K562 (cell line): ENCODE results near the gene SETMAR. TPM values are rescaled to one million over a fixed set of nuclear protein-coding genes. Genes with fewer than 3 reads are reported as not detected.

Source experiments
- E2F5 ChIP-seq: sonication (generic); formaldehyde crosslinking; IDR thresholded peaks from 2 replicates; pipeline ENCODE4 v1.8.0; 2022; ENCODE audit warnings: mild to moderate bottlenecking, missing genetic modification reagents
- ESRRA ChIP-seq: fragments of 450-650 bp; IDR thresholded peaks from 2 replicates; pipeline ENCODE4 v1.6.1; 2014; ENCODE audit warnings: low read depth, mild to moderate bottlenecking, moderate library complexity, borderline replicate concordance
- FIP1L1 ChIP-seq: fragments of 200-400 bp; formaldehyde crosslinking; IDR thresholded peaks from 2 replicates; pipeline ENCODE4 v1.6.1; 2018; ENCODE audit warnings: mild to moderate bottlenecking, low read depth, low read length; ENCODE audit not compliant: poor library complexity, severe bottlenecking
- FOXA3 ChIP-seq, 2 experiments: fragments of 450-650 bp in 1 of 2; sonication (generic) in 1 of 2; formaldehyde crosslinking; IDR thresholded peaks in 1 of 2; conservative IDR thresholded peaks in 1 of 2; 2 replicates each; pipeline versions ENCODE4 v1.4.0 to v1.8.0; 2020 to 2022; ENCODE audit warnings: mild to moderate bottlenecking in 2 of 2, missing genetic modification reagents in 1 of 2
- HDAC8 ChIP-seq: fragments of 450-650 bp; IDR thresholded peaks from 2 replicates; pipeline ENCODE4 v1.6.1; 2016; ENCODE audit warnings: mild to moderate bottlenecking, missing genetic modification characterization, moderate library complexity, missing compliant biosample characterization
- MEIS2 ChIP-seq: fragments of 450-650 bp; IDR thresholded peaks from 2 replicates; pipeline ENCODE4 v1.6.1; 2014; ENCODE audit warnings: mild to moderate bottlenecking; ENCODE audit not compliant: partially characterized antibody
- MTF1 ChIP-seq: fragments of 250-450 bp; sonication (Bioruptor Pico); IDR thresholded peaks from 2 replicates; pipeline ENCODE4 v1.9.0; 2021; ENCODE audit warnings: moderate library complexity, mild to moderate bottlenecking, inconsistent platforms, borderline replicate concordance
- NFATC3 ChIP-seq: fragments of 450-650 bp; IDR thresholded peaks from 2 replicates; pipeline ENCODE4 v1.6.1; 2017; ENCODE audit warnings: mild to moderate bottlenecking
- NR0B1 ChIP-seq: fragments of 450-650 bp; IDR thresholded peaks from one replicate; pipeline ENCODE4 v1.6.1; 2018; ENCODE audit warnings: mild to moderate bottlenecking, moderate library complexity; ENCODE audit not compliant: partially characterized antibody
- NRF1 ChIP-seq, 2 experiments: fragments of 450-650 bp; IDR thresholded peaks in 1 of 2; conservative IDR thresholded peaks in 1 of 2; 2 replicates each; pipeline ENCODE4 v1.6.1; 2014; ENCODE audit warnings: mild to moderate bottlenecking in 2 of 2
- PBX2 ChIP-seq, 2 experiments: IDR thresholded peaks in 1 of 2; conservative IDR thresholded peaks in 1 of 2; 2 replicates each; pipeline ENCODE4 v1.6.1; 2016; ENCODE audit warnings: low read depth in 2 of 2, mild to moderate bottlenecking in 1 of 2, missing compliant biosample characterization in 1 of 2, missing genetic modification characterization in 1 of 2, moderate library complexity in 1 of 2
- PHB2 ChIP-seq: fragments of 450-650 bp; IDR thresholded peaks from 2 replicates; pipeline ENCODE4 v1.6.1; 2017; ENCODE audit warnings: low read depth
- PKNOX1 ChIP-seq: fragments of 450-650 bp; IDR thresholded peaks from 2 replicates; pipeline ENCODE4 v1.6.1; 2016
- PTRF ChIP-seq: fragments of 450-650 bp; IDR thresholded peaks from 2 replicates; pipeline ENCODE4 v1.6.1; 2016; ENCODE audit warnings: mild to moderate bottlenecking, missing genetic modification characterization, missing compliant biosample characterization
- SMARCE1 ChIP-seq: fragments of 450-650 bp; IDR thresholded peaks from 2 replicates; pipeline ENCODE4 v1.7.1; 2016; ENCODE audit warnings: mild to moderate bottlenecking
- SP2 ChIP-seq: IDR thresholded peaks from 2 replicates; pipeline ENCODE4 v1.6.1; 2011; ENCODE audit warnings: mild to moderate bottlenecking, low read depth, low read length, moderate library complexity; ENCODE audit not compliant: poor library complexity, severe bottlenecking; ENCODE audit errors: extremely low read depth
- SREBF2 ChIP-seq: sonication (generic); formaldehyde crosslinking; IDR thresholded peaks from 2 replicates; pipeline ENCODE4 v1.4.0; 2020; ENCODE audit warnings: mild to moderate bottlenecking, missing genetic modification reagents
- TAF7 ChIP-seq: fragments of 450-650 bp; IDR thresholded peaks from 2 replicates; pipeline ENCODE4 v1.6.1; 2016; ENCODE audit warnings: missing genetic modification characterization, missing compliant biosample characterization
- ZBTB49 ChIP-seq: sonication (generic); formaldehyde crosslinking; IDR thresholded peaks from 2 replicates; pipeline ENCODE4 v1.8.0; 2022; ENCODE audit warnings: missing genetic modification reagents, mild to moderate bottlenecking, borderline replicate concordance
- ZNF75A ChIP-seq: fragments of 450-650 bp; formaldehyde crosslinking; IDR thresholded peaks from 2 replicates; pipeline ENCODE4 v1.4.0; 2020; ENCODE audit warnings: mild to moderate bottlenecking
- polyA plus RNA-seq, 8 experiments: library from polyadenylated mRNA; depleted of rRNA in 4 of 8; stranded (reverse) in 5 of 8; unstranded in 3 of 8; fragments of >200 nt; fragmentation: Nextera tagmentation in 2 of 8; fragmentation: Illumina TruSeq in 1 of 8; extraction: Ambion mirVana in 2 of 8; extraction: Trizol in 1 of 8; gene quantifications; 2 replicates each; pipeline versions ENCODE4 v1.2.1 to v1.2.3, GENCODE V29; 2011 to 2014; ENCODE audit warnings: inconsistent platforms in 1 of 8, missing spikeins in 1 of 8
- total RNA-seq, 7 experiments: library from RNA; depleted of rRNA in 6 of 7; stranded (reverse); fragments of >200 nt in 6 of 7; fragmentation: Illumina TruSeq in 2 of 7; extraction: Trizol in 2 of 7; gene quantifications; 2 replicates each; pipeline versions ENCODE4 v1.2.1 to v1.2.3, GENCODE V29; 2011 to 2021; ENCODE audit warnings: low replicate concordance in 1 of 7

Gene SETMAR
- total and polyA plus RNA-seq, 9 of the 15 experiments (the other 6 are each of a cell fraction or from before 2014, with no cell fraction given): 5.5 to 25.1 (median 18.2) TPM

- TF ChIP-seq MEIS2: peak; percentile 91
- TF ChIP-seq NR0B1: no peak
- no peak for TF ChIP-seq NRF1 (conservative IDR thresholded peaks at IDR 0.05 in 1 of 2, IDR thresholded peaks at IDR 0.05 in 1 of 2)
- peak; percentile 64 for TF ChIP-seq ESRRA
- TF ChIP-seq PKNOX1: peak; percentile 81
- TF ChIP-seq PBX2 (CRISPR knock-in tag; IDR thresholded peaks at IDR 0.05; ENCODE audit: low read depth): no peak
- TF ChIP-seq PBX2 (tag; conservative IDR thresholded peaks at IDR 0.05; ENCODE audit: low read depth): peak; percentile 92
- no peak for TF ChIP-seq NFATC3
- TF ChIP-seq PTRF (tag): no peak
- TF ChIP-seq FOXA3 (CRISPR knock-in tag; conservative IDR thresholded peaks at IDR 0.05 in 1 of 2, IDR thresholded peaks at IDR 0.05 in 1 of 2): no peak; a peak in 1 of 4 replicates
- TF ChIP-seq FIP1L1: no peak
- no peak for TF ChIP-seq SP2
- TF ChIP-seq TAF7 (tag): no peak
- no peak for TF ChIP-seq SREBF2 (CRISPR knock-in tag)
- no peak for TF ChIP-seq E2F5
- no peak for TF ChIP-seq ZBTB49 (CRISPR knock-in tag)
- no peak for TF ChIP-seq HDAC8
- no peak for TF ChIP-seq SMARCE1
- no peak for TF ChIP-seq MTF1 (CRISPR knock-in tag)
- TF ChIP-seq PHB2: no peak
- TF ChIP-seq ZNF75A (CRISPR knock-in tag): no peak
Observed at GRCh38 chr3:4321732-4322131, 18.6 kb downstream of the SETMAR start (continued).
